Astrocyte of the spinal cord (primary cell): ENCODE data around the gene PLOD3.

ENCODE experiments used
- DNase-seq: peaks from one replicate; pipeline ENCODE4 v3.0.0; 2011; ENCODE audit warnings: low read depth, low spot score
- H3K4me3 ChIP-seq: 2 replicates; pipeline ENCODE4 v1.5.1; 2011; ENCODE audit warnings: low read depth, mild to moderate bottlenecking, low read length, moderate library complexity
- CTCF ChIP-seq: IDR thresholded peaks from 2 replicates; pipeline ENCODE4 v1.5.1; 2012; ENCODE audit warnings: low read depth, mild to moderate bottlenecking, low read length, inconsistent platforms
- in situ Hi-C: cut with HindIII; loops from 2 replicates; pipeline ENCODE4 v1.10.0; 2017; ENCODE audit warnings: low sequenced_read_pairs

Gene PLOD3

DNA sequence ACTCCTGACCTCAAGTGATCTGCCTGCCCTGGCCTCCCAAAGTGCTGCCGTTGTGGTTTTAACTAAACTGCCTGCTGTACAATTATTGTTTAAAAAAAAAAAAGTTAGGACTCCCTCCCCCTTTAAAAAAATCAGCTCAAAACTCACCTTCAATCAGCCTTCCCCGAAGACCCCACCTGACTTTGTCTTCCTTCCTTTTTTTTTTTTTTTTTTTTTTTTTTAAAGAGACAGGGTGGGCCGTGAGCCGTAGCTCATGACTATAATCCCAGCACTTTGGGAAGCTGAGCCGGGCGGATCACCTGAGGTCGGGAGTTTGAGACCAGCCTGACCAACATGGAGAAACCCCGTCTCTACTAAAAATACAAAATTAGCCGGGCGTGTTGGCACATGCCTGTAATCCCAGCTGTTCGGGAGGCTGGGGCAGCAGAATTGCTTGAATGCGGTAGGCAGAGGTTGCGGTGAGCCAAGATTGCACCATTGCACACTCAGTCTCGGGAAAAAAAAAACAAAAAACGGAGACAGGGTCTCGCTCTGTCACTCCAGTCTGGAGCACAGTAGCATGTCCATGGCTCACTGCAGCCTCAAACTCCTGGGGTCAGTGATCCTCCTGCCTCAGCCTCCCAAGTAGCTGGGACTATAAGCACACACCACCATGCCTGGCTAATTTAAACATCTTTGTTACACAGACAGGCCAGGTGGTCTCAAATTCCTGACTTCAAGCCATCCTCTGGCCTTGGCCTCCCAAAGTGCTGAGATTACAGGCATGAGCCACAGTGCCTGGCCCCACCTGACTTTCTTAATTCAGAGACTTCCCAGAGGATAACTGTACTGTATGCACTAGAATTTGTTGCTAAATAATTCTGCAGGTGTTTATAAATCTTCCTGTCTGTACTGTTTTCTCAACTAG lies 24.3 kb upstream of the PLOD3 start:
- no peak overlapping the region for H3K4me3 ChIP-seq
- TF ChIP-seq CTCF: no peak
- in situ Hi-C loops: no loop called here
- DNase-seq: no peak

GRCh38 chr7:101241015-101241363 lies 23.6 kb upstream of the PLOD3 start:
- no peak for DNase-seq
- no peak for TF ChIP-seq CTCF

DNA sequence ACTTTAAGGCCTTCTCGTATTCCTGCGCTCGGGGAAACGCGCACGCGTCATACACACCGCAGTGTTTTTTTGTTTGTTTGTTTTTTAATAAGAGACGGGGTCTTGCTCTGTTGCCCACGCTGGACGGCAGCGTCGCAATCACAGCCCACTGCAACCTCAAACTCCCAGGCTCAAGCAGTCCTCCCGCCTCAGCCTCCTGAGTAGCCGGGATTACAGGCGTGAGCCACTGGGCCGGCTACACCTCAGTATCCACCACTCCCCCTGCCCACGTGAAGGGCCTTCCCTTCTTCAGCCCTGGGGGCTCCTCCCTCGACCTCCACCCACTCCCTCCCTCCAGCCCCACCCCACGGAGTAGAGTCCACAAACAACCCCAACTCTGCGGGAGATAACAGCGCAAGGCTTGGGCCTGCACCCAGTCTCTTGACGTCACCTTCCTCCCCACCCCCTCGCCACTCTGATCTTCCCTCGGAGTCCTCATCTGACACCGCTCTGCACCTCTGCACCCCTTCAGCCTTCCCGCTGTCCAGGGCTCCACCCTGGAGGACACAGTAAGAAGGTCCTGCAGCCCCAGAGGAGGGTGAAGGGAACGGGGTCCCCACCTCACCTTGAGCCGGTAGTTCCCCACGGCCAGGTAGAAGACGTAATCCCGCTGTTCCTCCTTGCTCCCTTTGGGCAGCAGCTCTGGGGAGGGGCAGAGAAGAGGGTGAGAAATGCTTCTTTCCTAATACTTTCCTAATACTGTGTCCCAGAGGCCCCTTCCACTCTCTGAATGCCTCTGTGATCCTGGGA lies 23.0 kb upstream of the PLOD3 start:
- no peak for TF ChIP-seq CTCF
- in situ Hi-C loops: no loop called here
- no peak overlapping the region for H3K4me3 ChIP-seq
- DNase-seq: no peak

More at GRCh38 chr7:101241015-101241363, 23.6 kb upstream of the PLOD3 start:
- no peak overlapping the region for H3K4me3 ChIP-seq
- in situ Hi-C loops: no loop called here

- no peak overlapping the region for H3K4me3 ChIP-seq
- no peak for DNase-seq
- TF ChIP-seq CTCF: no peak
- in situ Hi-C loops: no loop called here
Measured at GRCh38 chr7:101239951-101240220, 22.5 kb upstream of the PLOD3 start.

GRCh38 chr7:101239191-101239950 lies 22.0 kb upstream of the PLOD3 start:
- DNase-seq: no peak
- in situ Hi-C loops: no loop called here
- H3K4me3 ChIP-seq: no peak overlapping the region
- TF ChIP-seq CTCF: no peak
